Neuron (in vitro differentiated cells): Measurements from ENCODE around the gene RAB23.

Experiments
- H2AFZ ChIP-seq: one replicate; pipeline ENCODE4 v1.6.1; 2013; ENCODE audit warnings: low read depth, mild to moderate bottlenecking, inconsistent platforms, low read length, moderate library complexity
- H3K27me3 ChIP-seq: one replicate; pipeline ENCODE4 v1.6.1; 2013; ENCODE audit warnings: low read length; ENCODE audit not compliant: insufficient read depth
- H3K36me3 ChIP-seq: one replicate; pipeline ENCODE4 v1.6.1; 2013; ENCODE audit warnings: low read length; ENCODE audit not compliant: insufficient read depth
- H3K4me1 ChIP-seq: one replicate; pipeline ENCODE4 v1.6.1; 2013; ENCODE audit warnings: low read length; ENCODE audit not compliant: insufficient read depth
- H3K4me3 ChIP-seq: 2 replicates; pipeline ENCODE4 v1.5.1; 2013; ENCODE audit warnings: mild to moderate bottlenecking, low read length, moderate library complexity
- H3K9me3 ChIP-seq: one replicate; pipeline ENCODE4 v1.6.1; 2013; ENCODE audit warnings: low read length

Gene RAB23

DNA sequence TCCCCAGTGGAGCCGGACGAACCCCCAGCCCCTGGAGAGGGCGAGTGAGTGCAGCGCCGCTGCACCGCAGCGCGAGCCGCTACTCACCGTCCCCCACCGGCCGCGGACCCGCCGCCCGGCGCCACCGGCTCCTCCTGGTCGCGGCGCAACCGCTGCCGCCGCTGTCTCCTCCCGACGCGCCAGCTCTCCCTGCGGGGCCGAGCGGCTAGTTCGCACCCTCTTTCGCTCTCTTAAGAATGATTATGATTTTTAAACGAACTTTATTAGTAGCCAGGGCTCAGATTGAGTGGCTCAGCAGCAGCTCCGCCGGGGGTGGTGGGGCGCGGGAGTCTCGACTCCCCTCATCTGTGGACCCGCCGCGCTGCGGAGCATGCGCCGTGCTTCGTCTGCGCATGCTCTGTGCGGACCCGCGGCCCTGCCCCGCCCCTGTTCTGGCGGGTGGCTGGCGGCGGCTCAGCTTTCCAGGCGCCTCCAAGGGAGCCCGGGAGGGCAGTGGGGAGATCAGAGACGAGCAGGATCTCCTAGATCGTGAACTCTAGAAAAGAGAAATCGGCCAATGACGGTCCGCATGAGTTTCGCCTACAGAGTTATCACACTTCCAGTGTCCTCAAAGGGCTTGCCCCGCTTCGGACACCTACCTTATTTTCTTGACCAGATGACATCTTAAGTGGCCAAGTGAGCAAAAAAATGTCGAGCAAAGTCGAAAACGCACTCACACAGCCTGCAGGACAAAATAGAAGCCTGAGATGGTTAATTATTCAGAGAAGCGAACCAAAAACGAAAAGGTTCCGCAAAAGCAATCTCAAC, at the start of gene RAB23:
TSS of gene RAB23 (minus strand) at position 372 of the 807 bp plus-strand sequence. CDS start 11,927 bp downstream, outside the sequence.
- no peaks in the 10 kb centered on the region for H3K27me3 ChIP-seq
- no peaks in the 10 kb centered on the region for H3K9me3 ChIP-seq
- H2AFZ ChIP-seq: peak within 1 kb of the TSS; percentile 86
- peak within 1 kb of the TSS; percentile 72 for H3K4me3 ChIP-seq
- H3K36me3 ChIP-seq: no peaks in the 10 kb centered on the region
- H3K4me1 ChIP-seq: peaks cover 3% of the 10 kb centered on the region

DNA sequence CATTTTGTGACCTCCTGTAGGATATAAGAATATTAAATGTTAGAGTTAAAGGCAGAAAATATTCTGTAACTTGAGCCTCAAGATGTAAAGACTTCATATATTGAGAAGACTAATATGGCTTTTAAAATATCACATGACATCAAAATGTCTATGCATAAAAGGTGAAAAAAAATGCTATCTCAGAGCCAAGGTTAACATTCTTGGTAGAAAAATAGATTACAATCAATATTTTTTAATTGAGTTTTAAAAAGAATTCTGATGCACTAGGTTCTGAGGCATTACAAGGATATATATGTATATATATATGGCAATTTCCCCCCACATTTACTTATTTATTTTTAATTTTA, 46.2 kb upstream of the RAB23 start:
- peaks cover 2% of the 10 kb centered on the region for H3K4me1 ChIP-seq

DNA sequence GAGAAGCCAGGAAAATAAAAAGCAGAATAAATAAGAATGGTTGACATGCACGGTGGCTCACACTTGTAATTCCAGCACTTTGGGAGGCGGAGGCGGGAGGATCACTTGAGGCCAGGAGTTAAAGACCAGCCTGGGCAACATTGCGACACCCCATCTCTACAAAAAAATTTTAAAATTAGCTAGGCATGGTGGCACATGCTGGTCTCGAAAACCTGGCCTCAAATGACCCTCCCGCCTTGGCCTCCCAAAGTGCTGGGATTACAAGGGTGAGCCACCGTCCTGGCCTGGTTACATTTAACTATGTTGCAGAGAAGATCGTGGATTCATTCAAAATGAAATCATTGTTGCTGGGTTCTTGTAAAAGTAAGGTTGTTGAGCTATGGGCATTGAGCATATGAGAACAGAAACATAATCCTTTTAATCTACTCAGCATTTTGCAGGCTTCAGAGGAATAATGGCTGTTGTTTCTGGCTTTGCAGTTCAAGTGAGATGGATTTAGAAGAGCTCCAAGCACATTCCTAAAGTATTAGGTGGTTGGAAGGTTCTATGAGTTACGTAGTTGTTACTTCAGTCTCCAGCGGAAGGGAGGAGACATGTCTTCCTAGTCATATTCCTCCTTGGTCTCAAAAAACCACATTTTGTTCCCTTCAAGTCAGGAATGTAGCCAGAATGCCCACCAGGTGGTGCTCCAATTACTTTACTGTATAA, 45.6 kb upstream of the RAB23 start:
- H3K27me3 ChIP-seq: no peaks in the 10 kb centered on the region
- H3K4me1 ChIP-seq: peaks cover 4% of the 10 kb centered on the region
- no peaks in the 10 kb centered on the region for H3K9me3 ChIP-seq
- no peaks in the 10 kb centered on the region for H3K36me3 ChIP-seq
- H3K4me3 ChIP-seq: no peak overlapping the region
- H2AFZ ChIP-seq: no peak overlapping the region

More for the DNA sequence above, 46.2 kb upstream of the RAB23 start:
- no peaks in the 10 kb centered on the region for H3K36me3 ChIP-seq
- no peaks in the 10 kb centered on the region for H3K27me3 ChIP-seq
- H3K9me3 ChIP-seq: no peaks in the 10 kb centered on the region
- H3K4me3 ChIP-seq: no peak overlapping the region
- no peak overlapping the region for H2AFZ ChIP-seq

DNA sequence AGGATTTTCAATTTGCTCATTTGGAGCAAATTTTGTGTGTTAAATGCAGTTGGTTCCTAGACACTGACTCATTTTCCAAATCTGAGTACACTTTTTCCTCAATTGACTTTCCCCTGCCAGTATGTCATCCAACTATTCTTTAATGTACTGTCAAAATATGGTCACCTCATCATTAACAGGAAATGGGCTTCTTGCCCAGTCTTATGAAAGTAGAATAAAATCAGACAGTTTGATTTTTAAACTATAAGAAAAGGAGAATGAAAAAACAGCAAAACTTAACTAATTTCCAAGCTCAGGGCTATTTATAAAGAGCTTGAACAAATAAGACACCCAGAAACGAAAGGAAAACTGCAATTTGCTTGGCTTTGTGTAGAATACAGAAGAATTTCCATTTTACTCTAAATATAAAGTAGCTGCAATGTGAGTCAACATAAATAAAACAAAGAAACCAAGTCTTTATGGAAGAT, 43.7 kb upstream of the RAB23 start:
- H2AFZ ChIP-seq: no peak overlapping the region
- H3K4me1 ChIP-seq: peaks cover 4% of the 10 kb centered on the region
- no peak overlapping the region for H3K4me3 ChIP-seq
- no peaks in the 10 kb centered on the region for H3K36me3 ChIP-seq
- no peaks in the 10 kb centered on the region for H3K27me3 ChIP-seq
- H3K9me3 ChIP-seq: no peaks in the 10 kb centered on the region

DNA sequence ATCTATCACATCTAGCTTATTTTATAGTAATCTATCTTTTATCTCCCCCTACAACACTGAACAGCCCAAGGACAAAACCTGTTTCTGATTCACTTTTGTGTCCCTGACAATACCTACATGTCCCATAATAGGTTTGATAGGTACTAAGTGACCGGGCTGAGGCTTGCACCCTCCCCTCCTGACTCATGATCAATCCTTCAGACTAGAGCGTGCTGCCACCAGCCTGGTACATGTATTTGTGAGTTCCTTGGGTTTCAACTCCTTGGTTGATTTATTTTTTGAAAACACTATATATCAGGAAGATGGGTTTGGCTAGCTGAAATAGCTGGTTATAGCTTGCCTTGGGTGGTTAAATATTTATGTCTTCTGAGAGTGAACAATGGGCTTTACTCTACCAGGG, 41.6 kb upstream of the RAB23 start:
- no peaks in the 10 kb centered on the region for H3K9me3 ChIP-seq
- H3K36me3 ChIP-seq: no peaks in the 10 kb centered on the region
- H2AFZ ChIP-seq: no peak overlapping the region
- no peak overlapping the region for H3K4me3 ChIP-seq
- H3K4me1 ChIP-seq: peaks cover 4% of the 10 kb centered on the region
- H3K27me3 ChIP-seq: no peaks in the 10 kb centered on the region

DNA sequence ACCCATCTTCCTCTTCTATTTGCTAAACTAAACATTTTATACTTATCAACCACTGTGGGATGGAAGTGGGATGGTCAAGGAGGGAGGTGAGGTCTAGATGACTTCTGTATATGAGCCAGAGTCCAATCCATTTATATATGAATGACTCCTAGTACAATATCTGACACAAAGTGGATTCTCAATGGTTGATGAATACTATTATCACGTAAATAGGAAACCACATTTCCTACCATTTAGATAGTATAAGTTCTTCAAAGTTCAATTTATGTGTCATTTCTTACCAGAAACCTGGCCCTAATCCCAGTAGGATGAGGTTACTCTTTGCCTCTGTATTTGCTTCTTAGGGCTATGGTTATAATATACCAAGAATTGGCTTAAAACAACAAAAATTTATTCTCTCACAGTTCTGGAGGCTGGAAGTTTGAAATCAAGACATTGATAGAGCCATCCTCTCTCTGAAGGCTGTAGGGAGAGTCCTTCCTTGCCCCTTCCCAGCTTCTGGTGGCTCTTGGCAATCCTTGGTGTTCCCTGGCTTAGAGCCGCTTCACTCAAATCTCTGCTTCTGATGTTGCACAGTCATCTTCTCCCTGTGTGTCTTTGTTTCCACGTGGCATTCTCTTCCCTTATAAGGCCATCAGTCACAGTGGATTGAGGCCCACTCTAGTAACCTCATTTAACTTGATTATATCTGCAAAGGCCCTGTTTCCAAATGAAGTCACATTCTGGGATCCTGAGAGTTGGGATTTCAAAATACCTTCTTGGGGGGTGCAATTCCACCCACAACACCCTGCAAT, 41.0 kb upstream of the RAB23 start:
- no peaks in the 10 kb centered on the region for H3K9me3 ChIP-seq

DNA sequence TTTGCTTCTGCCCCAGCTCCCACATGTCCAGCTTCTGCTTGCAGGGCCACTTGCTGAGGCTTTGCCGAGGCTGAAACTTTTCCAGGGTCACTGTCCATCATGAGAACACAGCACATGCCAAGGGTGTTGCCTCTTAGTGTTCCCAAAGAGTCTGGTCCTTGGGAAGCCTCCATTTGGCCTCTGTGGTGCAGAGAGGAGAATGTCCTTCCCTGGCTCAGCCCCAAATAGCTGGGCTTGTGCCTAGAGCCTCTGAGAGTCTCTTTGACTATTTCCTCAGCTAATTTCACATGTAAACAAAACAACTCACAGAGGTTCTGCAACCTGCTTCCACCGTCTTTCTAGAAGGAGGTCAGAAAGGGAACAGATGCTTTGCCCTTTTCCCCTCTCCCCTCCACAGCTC, 40.4 kb upstream of the RAB23 start:
- Histone ChIP-seq H3K4me3 (no peak overlapping the region), H3K27me3 (no peaks in the 10 kb centered on the region), H3K4me1 (peaks cover 4% of the 10 kb centered on the region), H3K36me3 (no peaks in the 10 kb centered on the region), H3K9me3 (no peaks in the 10 kb centered on the region), H2AFZ (no peak overlapping the region)

More for the DNA sequence above, 41.0 kb upstream of the RAB23 start:
- H3K36me3 ChIP-seq: no peaks in the 10 kb centered on the region
- no peak overlapping the region for H2AFZ ChIP-seq
- no peak overlapping the region for H3K4me3 ChIP-seq
- peaks cover 4% of the 10 kb centered on the region for H3K4me1 ChIP-seq
- no peaks in the 10 kb centered on the region for H3K27me3 ChIP-seq

DNA sequence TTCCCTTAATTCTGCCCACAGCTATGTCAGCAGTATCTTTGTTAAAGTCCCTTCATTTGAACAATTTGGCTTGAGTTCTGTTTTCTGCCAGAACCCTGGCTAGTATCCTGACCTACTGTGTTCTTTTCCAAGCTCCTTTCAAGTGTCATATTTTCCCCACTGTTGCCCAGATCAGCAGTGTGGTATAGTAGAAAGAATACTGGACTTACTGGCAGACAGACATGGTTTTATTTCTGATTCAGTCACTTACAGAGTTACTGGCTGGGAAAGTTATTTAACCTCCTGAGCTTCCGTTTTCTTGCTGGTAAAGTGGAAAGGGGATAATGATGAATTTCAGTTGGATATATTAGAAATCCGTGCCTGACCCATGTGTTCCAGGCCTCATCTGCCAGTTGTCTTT, 39.8 kb upstream of the RAB23 start:
- Histone ChIP-seq H3K36me3 (no peaks in the 10 kb centered on the region), H3K27me3 (no peaks in the 10 kb centered on the region), H3K4me3 (no peak overlapping the region), H2AFZ (no peak overlapping the region), H3K4me1 (peaks cover 4% of the 10 kb centered on the region), H3K9me3 (no peaks in the 10 kb centered on the region)

DNA sequence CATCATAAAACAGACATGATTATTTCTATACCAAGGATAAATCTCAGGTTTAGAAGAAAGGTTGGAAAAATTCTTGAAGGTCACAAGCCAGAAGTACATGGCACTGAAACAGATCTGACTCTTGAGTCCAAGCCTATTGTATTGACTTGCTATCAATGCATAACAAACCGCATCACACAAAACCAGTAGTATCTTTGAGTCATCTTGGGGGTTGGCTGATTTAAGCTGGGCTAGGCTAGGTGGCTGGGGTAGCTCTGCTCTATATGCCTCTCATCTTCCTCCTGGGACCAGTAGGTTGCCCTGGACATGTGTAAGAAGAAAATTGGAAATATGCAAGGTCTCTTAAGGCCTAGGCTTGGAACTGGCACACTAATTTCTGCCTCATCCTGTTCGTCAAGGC, 37.0 kb upstream of the RAB23 start:
- H3K36me3 ChIP-seq: no peaks in the 10 kb centered on the region
- peaks cover 13% of the 10 kb centered on the region for H3K4me1 ChIP-seq
- H3K4me3 ChIP-seq: no peak overlapping the region
- no peak overlapping the region for H2AFZ ChIP-seq
- no peaks in the 10 kb centered on the region for H3K9me3 ChIP-seq
- no peaks in the 10 kb centered on the region for H3K27me3 ChIP-seq

DNA sequence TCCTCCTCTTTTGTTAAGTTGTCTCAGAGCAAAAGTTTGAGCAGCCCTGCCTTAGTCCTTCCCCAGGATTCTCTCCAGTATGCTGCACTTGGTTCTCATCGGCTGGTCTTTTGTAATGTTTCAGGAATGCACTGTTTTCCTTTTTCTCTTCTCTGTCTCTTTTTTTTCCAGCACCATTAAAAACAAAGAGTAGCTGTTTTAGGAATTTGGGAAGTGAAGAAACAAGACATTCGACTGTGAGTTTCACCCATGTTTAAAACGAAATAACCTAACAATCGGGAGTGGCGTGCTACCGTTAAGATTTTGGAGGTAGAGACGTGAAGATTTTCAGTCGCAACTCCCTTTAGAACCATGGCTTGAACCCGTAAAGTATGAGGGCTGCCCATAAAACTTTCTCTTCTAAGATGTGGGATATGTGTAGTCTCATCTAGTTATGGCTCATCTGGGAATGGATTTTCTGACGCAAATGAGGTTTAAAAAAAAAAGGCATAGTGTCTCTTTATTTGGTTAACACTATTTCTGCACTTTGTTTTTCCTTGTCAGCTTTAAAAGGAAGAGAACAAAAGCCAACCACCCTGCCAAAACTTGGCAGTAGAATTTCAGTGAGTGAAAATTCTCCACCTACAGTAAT, 35.9 kb upstream of the RAB23 start:
- H3K27me3 ChIP-seq: no peaks in the 10 kb centered on the region
- peaks cover 14% of the 10 kb centered on the region for H3K4me1 ChIP-seq
- H3K4me3 ChIP-seq: no peak overlapping the region
- H3K9me3 ChIP-seq: no peaks in the 10 kb centered on the region
- H3K36me3 ChIP-seq: no peaks in the 10 kb centered on the region
- no peak overlapping the region for H2AFZ ChIP-seq

DNA sequence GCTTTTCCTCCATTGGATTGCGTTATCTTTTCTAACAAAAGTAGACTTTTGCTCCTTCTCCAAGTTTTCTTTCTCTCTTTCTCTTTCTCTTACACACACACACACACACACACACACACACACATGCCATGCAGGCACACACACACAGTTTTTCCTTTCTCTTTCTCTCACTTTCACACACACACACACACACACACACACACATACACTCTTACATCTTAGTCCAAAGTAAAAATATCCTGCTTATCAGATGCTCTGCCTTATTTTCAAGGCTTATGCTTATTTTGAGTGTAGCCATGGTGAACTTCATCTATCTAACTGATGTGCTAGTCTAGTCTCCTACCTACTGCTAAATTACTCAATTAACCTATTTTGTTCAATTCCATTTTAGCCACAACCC, 34.4 kb upstream of the RAB23 start:
- peaks cover 14% of the 10 kb centered on the region for H3K4me1 ChIP-seq
- H3K36me3 ChIP-seq: no peaks in the 10 kb centered on the region
- no peaks in the 10 kb centered on the region for H3K9me3 ChIP-seq
- H3K4me3 ChIP-seq: no peak overlapping the region
- no peaks in the 10 kb centered on the region for H3K27me3 ChIP-seq
- H2AFZ ChIP-seq: no peak overlapping the region

DNA sequence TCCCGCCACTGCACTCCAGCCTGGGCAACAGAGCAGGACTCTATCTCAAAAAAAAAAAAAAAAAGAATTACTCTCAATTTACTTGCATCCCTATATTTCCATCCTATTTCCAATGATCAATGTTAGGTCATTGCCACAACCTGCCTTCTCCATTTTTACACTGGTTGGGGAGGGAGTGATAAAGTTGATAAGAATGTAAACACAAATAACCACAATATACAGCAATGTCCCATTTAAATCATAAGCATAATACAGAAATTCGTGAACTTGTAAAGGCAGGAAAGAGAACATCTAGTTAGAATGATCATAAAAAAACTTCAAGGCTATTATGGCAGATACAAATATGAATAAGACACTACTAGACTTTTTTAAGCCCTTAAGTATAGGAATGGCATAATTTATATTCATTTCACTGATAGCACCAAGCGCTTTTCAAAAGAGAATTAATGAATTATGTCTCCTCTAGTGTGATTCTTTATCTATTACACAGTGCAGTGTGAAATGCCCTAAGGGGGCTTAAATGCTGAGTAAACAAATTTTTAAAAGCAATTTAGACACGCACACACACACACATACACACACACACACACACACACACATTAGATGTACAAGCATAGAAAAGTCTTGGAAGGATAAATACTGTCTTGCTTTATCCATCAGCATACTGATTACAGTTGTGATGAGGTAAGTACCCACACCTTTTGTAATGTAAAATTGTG, 33.5 kb upstream of the RAB23 start:
- Histone ChIP-seq H3K9me3 (no peaks in the 10 kb centered on the region), H3K4me1 (peaks cover 14% of the 10 kb centered on the region), H2AFZ (no peak overlapping the region), H3K27me3 (no peaks in the 10 kb centered on the region), H3K4me3 (no peak overlapping the region), H3K36me3 (no peaks in the 10 kb centered on the region)
